ENCODE results near the gene CDHR1.

DNA sequence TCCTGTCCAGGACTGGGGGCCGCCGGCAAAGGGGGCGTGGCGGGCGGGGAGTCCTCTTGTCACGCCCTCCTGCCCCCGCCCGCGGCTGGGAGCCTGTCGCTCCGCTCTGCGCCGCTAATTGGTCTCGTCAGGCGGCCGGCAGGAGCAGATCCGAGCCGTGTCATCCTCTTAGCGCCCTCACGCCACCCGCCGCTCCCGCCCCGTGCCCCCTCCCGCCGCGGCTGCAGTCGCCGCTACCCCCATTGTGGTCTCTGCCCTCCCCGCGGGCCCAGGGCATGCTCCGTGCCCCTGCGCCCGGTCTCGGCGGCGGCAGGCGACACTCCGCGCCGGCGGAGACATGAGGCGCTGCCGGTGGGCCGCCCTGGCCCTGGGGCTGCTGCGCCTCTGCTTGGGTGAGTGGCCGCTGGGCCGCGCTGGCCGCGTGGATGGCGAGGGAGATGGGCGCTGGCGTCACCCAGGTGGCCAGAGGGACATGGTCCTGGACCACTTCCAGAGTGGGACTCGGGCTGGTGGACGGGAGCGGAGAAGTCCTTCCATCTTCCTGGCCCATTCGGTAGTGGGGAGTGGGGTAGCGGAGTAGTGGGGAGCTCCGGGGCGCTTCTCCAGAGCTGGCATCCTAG is at the start of gene CDHR1:
- TF ChIP-seq, protein P1, sequence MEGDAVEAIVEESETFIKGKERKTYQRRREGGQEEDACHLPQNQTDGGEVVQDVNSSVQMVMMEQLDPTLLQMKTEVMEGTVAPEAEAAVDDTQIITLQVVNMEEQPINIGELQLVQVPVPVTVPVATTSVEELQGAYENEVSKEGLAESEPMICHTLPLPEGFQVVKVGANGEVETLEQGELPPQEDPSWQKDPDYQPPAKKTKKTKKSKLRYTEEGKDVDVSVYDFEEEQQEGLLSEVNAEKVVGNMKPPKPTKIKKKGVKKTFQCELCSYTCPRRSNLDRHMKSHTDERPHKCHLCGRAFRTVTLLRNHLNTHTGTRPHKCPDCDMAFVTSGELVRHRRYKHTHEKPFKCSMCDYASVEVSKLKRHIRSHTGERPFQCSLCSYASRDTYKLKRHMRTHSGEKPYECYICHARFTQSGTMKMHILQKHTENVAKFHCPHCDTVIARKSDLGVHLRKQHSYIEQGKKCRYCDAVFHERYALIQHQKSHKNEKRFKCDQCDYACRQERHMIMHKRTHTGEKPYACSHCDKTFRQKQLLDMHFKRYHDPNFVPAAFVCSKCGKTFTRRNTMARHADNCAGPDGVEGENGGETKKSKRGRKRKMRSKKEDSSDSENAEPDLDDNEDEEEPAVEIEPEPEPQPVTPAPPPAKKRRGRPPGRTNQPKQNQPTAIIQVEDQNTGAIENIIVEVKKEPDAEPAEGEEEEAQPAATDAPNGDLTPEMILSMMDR (IDR thresholded peaks at IDR 0.05) = no peak
- TF ChIP-seq POLR2AphosphoS5 (IDR thresholded peaks at IDR 0.05) = no peak

Data from breast epithelium (tissue), 3 donors.